K562 (cell line): Measurements from ENCODE around the gene PLEKHH3. TPM values are rescaled to one million over a fixed set of nuclear protein-coding genes. Genes with fewer than 3 reads are reported as not detected.

Experiments used
- CHD1 ChIP-seq: fragments of 200-600 bp; sonication (generic); IDR thresholded peaks from one replicate; pipeline ENCODE4 v1.6.1; 2012; ENCODE audit warnings: mild to moderate bottlenecking, moderate library complexity, low read length, inconsistent platforms
- CUX1 ChIP-seq: fragments of 200-800 bp; sonication (Bioruptor generic); IDR thresholded peaks from 2 replicates; pipeline ENCODE4 v1.6.1; 2016; ENCODE audit warnings: missing genetic modification characterization, missing compliant biosample characterization
- CXXC5 ChIP-seq: fragments of 250-450 bp; sonication (Bioruptor Pico); IDR thresholded peaks from 2 replicates; pipeline ENCODE4 v1.8.0; 2022; ENCODE audit warnings: inconsistent platforms, mild to moderate bottlenecking, moderate library complexity
- FOXO4 ChIP-seq: fragments of 450-650 bp; formaldehyde crosslinking; IDR thresholded peaks from 2 replicates; pipeline ENCODE4 v1.4.0; 2020; ENCODE audit warnings: mild to moderate bottlenecking, moderate library complexity
- MBD2 ChIP-seq: sonication (generic); IDR thresholded peaks from 2 replicates; pipeline ENCODE4 v1.6.1; 2016; ENCODE audit warnings: low read depth, borderline replicate concordance
- MTA2 ChIP-seq: fragments of 450-650 bp; IDR thresholded peaks from 2 replicates; pipeline ENCODE4 v1.6.1; 2016; ENCODE audit warnings: low read depth
- OTX1 ChIP-seq: fragments of 450-650 bp; formaldehyde crosslinking; IDR thresholded peaks from 2 replicates; pipeline ENCODE4 v1.4.0; 2022; ENCODE audit warnings: mild to moderate bottlenecking
- PBX2 ChIP-seq, 2 experiments: IDR thresholded peaks in 1 of 2; conservative IDR thresholded peaks in 1 of 2; 2 replicates each; pipeline ENCODE4 v1.6.1; 2016; ENCODE audit warnings: low read depth in 2 of 2, mild to moderate bottlenecking in 1 of 2, missing compliant biosample characterization in 1 of 2, missing genetic modification characterization in 1 of 2, moderate library complexity in 1 of 2
- PHTF2 ChIP-seq: fragments of 250-450 bp; sonication (Bioruptor Pico); IDR thresholded peaks from 2 replicates; pipeline ENCODE4 v1.5.0; 2021; ENCODE audit warnings: mild to moderate bottlenecking
- PML ChIP-seq: IDR thresholded peaks from 2 replicates; pipeline ENCODE4 v1.6.1; 2012; ENCODE audit warnings: low read length, inconsistent platforms
- RNF2 ChIP-seq: sonication (generic); IDR thresholded peaks from 2 replicates; pipeline ENCODE4 v1.6.1; 2016
- SRF ChIP-seq, 2 experiments: fragments of 250-450, 450-650 bp in 1 of 2; sonication (Bioruptor Pico) in 1 of 2; sonication (generic) in 1 of 2; formaldehyde crosslinking; IDR thresholded peaks; 2 replicates each; pipeline versions ENCODE4 v1.5.0 to v1.5.1; 2020 to 2022; ENCODE audit warnings: mild to moderate bottlenecking in 1 of 2, missing genetic modification reagents in 1 of 2
- TAF15 ChIP-seq: fragments of 200-400 bp; formaldehyde crosslinking; IDR thresholded peaks from 2 replicates; pipeline ENCODE4 v1.6.1; 2017; ENCODE audit warnings: mild to moderate bottlenecking, low read depth, low read length, moderate library complexity
- ZNF23 ChIP-seq: fragments of 250-450 bp; sonication (Bioruptor Pico); IDR thresholded peaks from 2 replicates; pipeline ENCODE4 v1.4.0; 2020; ENCODE audit warnings: mild to moderate bottlenecking
- ZNF75A ChIP-seq: fragments of 450-650 bp; formaldehyde crosslinking; IDR thresholded peaks from 2 replicates; pipeline ENCODE4 v1.4.0; 2020; ENCODE audit warnings: mild to moderate bottlenecking
- polyA plus RNA-seq, 8 experiments: library from polyadenylated mRNA; depleted of rRNA in 4 of 8; stranded (reverse) in 5 of 8; unstranded in 3 of 8; fragments of >200 nt; fragmentation: Nextera tagmentation in 2 of 8; fragmentation: Illumina TruSeq in 1 of 8; extraction: Ambion mirVana in 2 of 8; extraction: Trizol in 1 of 8; gene quantifications; 2 replicates each; pipeline versions ENCODE4 v1.2.1 to v1.2.3, GENCODE V29; 2011 to 2014; ENCODE audit warnings: inconsistent platforms in 1 of 8, missing spikeins in 1 of 8
- total RNA-seq, 7 experiments: library from RNA; depleted of rRNA in 6 of 7; stranded (reverse); fragments of >200 nt in 6 of 7; fragmentation: Illumina TruSeq in 2 of 7; extraction: Trizol in 2 of 7; gene quantifications; 2 replicates each; pipeline versions ENCODE4 v1.2.1 to v1.2.3, GENCODE V29; 2011 to 2021; ENCODE audit warnings: low replicate concordance in 1 of 7

Gene PLEKHH3
- total and polyA plus RNA-seq, 9 of the 15 experiments (the other 6 are each of a cell fraction or from before 2014, with no cell fraction given) = 0.58 to 34.5 (median 5.0) TPM

DNA sequence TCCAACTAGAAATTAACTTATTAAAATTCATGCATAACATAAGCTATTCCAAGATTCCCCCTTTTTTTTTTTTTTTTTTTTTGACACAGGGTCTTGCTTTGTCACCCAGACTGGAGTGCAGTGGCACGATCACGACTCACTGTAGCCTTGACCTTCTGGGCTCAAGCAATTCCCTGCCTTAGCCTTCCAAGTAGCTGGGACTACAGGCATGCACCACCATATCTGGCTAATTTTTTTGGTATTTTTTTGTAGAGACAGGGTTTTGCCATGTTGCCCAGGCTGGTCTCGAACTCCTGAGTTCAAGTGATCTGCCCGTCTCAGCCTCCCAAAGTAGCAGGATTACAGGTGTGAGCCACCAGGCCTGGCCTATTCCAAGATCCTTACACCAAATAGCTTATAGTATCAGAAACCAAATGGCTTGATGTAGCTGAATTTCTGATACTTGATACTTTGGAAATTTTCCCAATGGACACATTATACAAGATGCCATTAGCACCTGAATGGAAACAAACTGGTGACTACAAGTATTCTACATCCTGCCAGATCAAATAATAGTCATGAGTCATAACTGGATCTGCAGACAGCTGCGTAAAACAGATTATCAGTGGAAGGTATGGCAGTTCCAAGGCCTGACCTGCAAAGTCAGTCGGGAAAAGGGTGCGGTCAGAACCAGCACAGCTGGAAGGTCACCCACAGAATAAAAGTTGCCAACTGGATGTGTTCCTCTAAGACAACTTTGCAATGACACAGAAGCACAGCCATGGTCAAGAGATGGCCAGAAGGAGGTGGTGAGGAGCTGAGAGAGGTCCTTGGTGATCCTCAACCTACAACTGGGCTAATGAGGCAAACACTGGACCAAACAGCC, 52.8 kb downstream of the PLEKHH3 start (continued):
- no peak for TF ChIP-seq CHD1
- TF ChIP-seq CXXC5 (CRISPR knock-in tag) = peak; percentile 69
- TF ChIP-seq PHTF2 (CRISPR knock-in tag) = no peak
- no peak for TF ChIP-seq ZNF23 (CRISPR knock-in tag)
- 0 out of 4 replicates have a peak, but pooled peaks of 1 of the 2 experiments have one; percentile 38 for TF ChIP-seq SRF (CRISPR knock-in tag; IDR thresholded peaks at IDR 0.05)
- no peak for TF ChIP-seq PBX2 (CRISPR knock-in tag; IDR thresholded peaks at IDR 0.05; ENCODE audit: low read depth)
- 0 out of 2 replicates have a peak, but pooled peaks have one; percentile 11 for TF ChIP-seq PBX2 (tag; conservative IDR thresholded peaks at IDR 0.05; ENCODE audit: low read depth)
- TF ChIP-seq MBD2 = peak; percentile 77
- peak; percentile 28; the same call in 1 of the 2 replicates for TF ChIP-seq CUX1 (CRISPR knock-in tag)
- TF ChIP-seq PML = peak; percentile 89
- TF ChIP-seq FOXO4 = no peak
- peak; percentile 81 for TF ChIP-seq MTA2
- no peak for TF ChIP-seq ZNF75A (CRISPR knock-in tag)
- TF ChIP-seq OTX1 (CRISPR knock-in tag) = no peak
- TF ChIP-seq RNF2 = 0 out of 2 replicates have a peak, but pooled peaks have one; percentile 58
- TF ChIP-seq TAF15 = no peak
